Mucosa of rectum (tissue), 2 donors: ENCODE results near the gene CACNA2D1.

Experiments
- H3K27ac ChIP-seq, 2 donors: one replicate each; pipeline ENCODE4 v1.7.0; 2013; ENCODE audit warnings: inconsistent platforms in 2 of 2, low read depth in 2 of 2, low read length in 2 of 2
- H3K27me3 ChIP-seq, 2 donors: one replicate each; pipeline ENCODE4 v1.7.0; 2013; ENCODE audit warnings: low read length in 2 of 2; ENCODE audit not compliant: control insufficient read depth in 2 of 2, insufficient read depth in 2 of 2
- H3K36me3 ChIP-seq, 2 donors: one replicate each; pipeline ENCODE4 v1.7.0; 2013; ENCODE audit warnings: low read length in 2 of 2; ENCODE audit not compliant: control insufficient read depth in 2 of 2, insufficient read depth in 2 of 2
- H3K4me1 ChIP-seq, 2 donors: one replicate each; pipeline ENCODE4 v1.7.0; 2013; ENCODE audit warnings: low read length in 2 of 2, mild to moderate bottlenecking in 1 of 2; ENCODE audit not compliant: control insufficient read depth in 2 of 2, insufficient read depth in 2 of 2
- H3K4me3 ChIP-seq, 2 donors: one replicate each; pipeline ENCODE4 v1.7.0; 2013; ENCODE audit warnings: low read length in 2 of 2
- H3K9ac ChIP-seq, 2 donors: one replicate each; pipeline ENCODE4 v1.7.0; 2013; ENCODE audit warnings: low read length in 2 of 2, low read depth in 1 of 2, mild to moderate bottlenecking in 1 of 2
- H3K9me3 ChIP-seq, 2 donors: one replicate each; pipeline ENCODE4 v1.7.0; 2013; ENCODE audit warnings: low read length in 2 of 2; ENCODE audit not compliant: control insufficient read depth in 2 of 2
- donor health status: healthy.
- donor health status: Normal muscosa, but diverticular disease.

Gene CACNA2D1

GRCh38 chr7:82414389-82414788, 29.2 kb downstream of the CACNA2D1 start:
- Histone ChIP-seq H3K4me3 (no peak overlapping the region), H3K36me3 (no peaks in the 10 kb centered on the region), H3K27me3 (no peaks in the 10 kb centered on the region), H3K9ac (no peak overlapping the region), H3K27ac (no peak overlapping the region), H3K9me3 (no peaks in the 10 kb centered on the region), H3K4me1 (no peaks in the 10 kb centered on the region)

- Histone ChIP-seq H3K4me3 (no peak overlapping the region), H3K36me3 (no peaks in the 10 kb centered on the region), H3K9me3 (no peaks in the 10 kb centered on the region), H3K9ac (no peak overlapping the region), H3K4me1 (no peaks in the 10 kb centered on the region), H3K27ac (no peak overlapping the region), H3K27me3 (no peaks in the 10 kb centered on the region)
These were observed 30.3 kb downstream of the CACNA2D1 start for GRCh38 chr7:82413237-82413636.

GRCh38 chr7:82411732-82412131, 31.8 kb downstream of the CACNA2D1 start:
- Histone ChIP-seq H3K27me3 (no peaks in the 10 kb centered on the region), H3K4me3 (no peak overlapping the region), H3K27ac (no peak overlapping the region), H3K4me1 (no peaks in the 10 kb centered on the region), H3K36me3 (no peaks in the 10 kb centered on the region), H3K9ac (no peak overlapping the region), H3K9me3 (no peaks in the 10 kb centered on the region)

GRCh38 chr7:82410461-82410860, 33.1 kb downstream of the CACNA2D1 start:
- Histone ChIP-seq H3K4me1 (no peaks in the 10 kb centered on the region), H3K9me3 (no peaks in the 10 kb centered on the region), H3K4me3 (no peak overlapping the region), H3K36me3 (no peaks in the 10 kb centered on the region), H3K27ac (no peak overlapping the region), H3K9ac (no peak overlapping the region), H3K27me3 (no peaks in the 10 kb centered on the region)

- H3K27ac ChIP-seq = no peak overlapping the region
- no peaks in the 10 kb centered on the region for H3K36me3 ChIP-seq
- H3K9me3 ChIP-seq = no peaks in the 10 kb centered on the region
- H3K4me3 ChIP-seq = no peak overlapping the region
- H3K27me3 ChIP-seq = no peaks in the 10 kb centered on the region
- H3K4me1 ChIP-seq = no peaks in the 10 kb centered on the region
- H3K9ac ChIP-seq = no peak overlapping the region
These were observed 36.6 kb downstream of the CACNA2D1 start for GRCh38 chr7:82406937-82407336.

GRCh38 chr7:82405301-82405700, 38.3 kb downstream of the CACNA2D1 start:
- no peaks in the 10 kb centered on the region for H3K36me3 ChIP-seq
- no peaks in the 10 kb centered on the region for H3K27me3 ChIP-seq
- no peak overlapping the region for H3K27ac ChIP-seq
- no peak overlapping the region for H3K9ac ChIP-seq
- H3K9me3 ChIP-seq = no peaks in the 10 kb centered on the region
- no peak overlapping the region for H3K4me3 ChIP-seq
- no peaks in the 10 kb centered on the region for H3K4me1 ChIP-seq

GRCh38 chr7:82404652-82405051, 38.9 kb downstream of the CACNA2D1 start:
- H3K9ac ChIP-seq = no peak overlapping the region
- no peaks in the 10 kb centered on the region for H3K4me1 ChIP-seq
- no peaks in the 10 kb centered on the region for H3K36me3 ChIP-seq
- H3K27ac ChIP-seq = no peak overlapping the region
- H3K27me3 ChIP-seq = no peaks in the 10 kb centered on the region
- no peak overlapping the region for H3K4me3 ChIP-seq
- no peaks in the 10 kb centered on the region for H3K9me3 ChIP-seq

GRCh38 chr7:82404094-82404493, 39.5 kb downstream of the CACNA2D1 start:
- no peak overlapping the region for H3K9ac ChIP-seq
- H3K4me3 ChIP-seq = no peak overlapping the region
- H3K27me3 ChIP-seq = no peaks in the 10 kb centered on the region
- no peaks in the 10 kb centered on the region for H3K4me1 ChIP-seq
- H3K9me3 ChIP-seq = no peaks in the 10 kb centered on the region
- H3K27ac ChIP-seq = no peak overlapping the region
- H3K36me3 ChIP-seq = no peaks in the 10 kb centered on the region

GRCh38 chr7:82397879-82398524, 45.6 kb downstream of the CACNA2D1 start:
- Histone ChIP-seq H3K9ac (no peak overlapping the region), H3K4me3 (no peak overlapping the region), H3K36me3 (no peaks in the 10 kb centered on the region), H3K27me3 (no peaks in the 10 kb centered on the region), H3K9me3 (no peaks in the 10 kb centered on the region), H3K27ac (no peak overlapping the region), H3K4me1 (no peaks in the 10 kb centered on the region)

- H3K4me1 ChIP-seq = no peaks in the 10 kb centered on the region
- no peaks in the 10 kb centered on the region for H3K36me3 ChIP-seq
- no peak overlapping the region for H3K9ac ChIP-seq
- no peaks in the 10 kb centered on the region for H3K9me3 ChIP-seq
- no peak overlapping the region for H3K4me3 ChIP-seq
- H3K27me3 ChIP-seq = no peaks in the 10 kb centered on the region
- H3K27ac ChIP-seq = no peak overlapping the region
These were observed 47.2 kb downstream of the CACNA2D1 start for GRCh38 chr7:82396343-82396742.

- Histone ChIP-seq H3K9ac (no peak overlapping the region), H3K4me1 (no peaks in the 10 kb centered on the region), H3K27me3 (no peaks in the 10 kb centered on the region), H3K9me3 (no peaks in the 10 kb centered on the region), H3K27ac (no peak overlapping the region), H3K4me3 (no peak overlapping the region), H3K36me3 (no peaks in the 10 kb centered on the region)
These were observed 48.4 kb downstream of the CACNA2D1 start for GRCh38 chr7:82395147-82395546.
